ENCODE data around the gene SLC22A23.
A peak's percentile ranks its signal among the peaks of the same experiment; 100 is the strongest.
"Not testable (repeated sequence)": the region's sequence is repeated elsewhere in the genome, so short reads cannot be mapped to it uniquely, and the experiment has no call there.

SLC22A23 gene

GRCh38 chr6:3403238-3404173, 53.3 kb downstream of the SLC22A23 start:
- no peak for DNase-seq

GRCh38 chr6:3402310-3403237, 54.3 kb downstream of the SLC22A23 start:
- no peak for DNase-seq

GRCh38 chr6:3400162-3400561, 56.7 kb downstream of the SLC22A23 start:
- no peak for DNase-seq

GRCh38 chr6:3398755-3399696, 57.8 kb downstream of the SLC22A23 start:
- DNase-seq = no peak

GRCh38 chr6:3398165-3398562, 58.7 kb downstream of the SLC22A23 start:
- no peak for DNase-seq

DNA sequence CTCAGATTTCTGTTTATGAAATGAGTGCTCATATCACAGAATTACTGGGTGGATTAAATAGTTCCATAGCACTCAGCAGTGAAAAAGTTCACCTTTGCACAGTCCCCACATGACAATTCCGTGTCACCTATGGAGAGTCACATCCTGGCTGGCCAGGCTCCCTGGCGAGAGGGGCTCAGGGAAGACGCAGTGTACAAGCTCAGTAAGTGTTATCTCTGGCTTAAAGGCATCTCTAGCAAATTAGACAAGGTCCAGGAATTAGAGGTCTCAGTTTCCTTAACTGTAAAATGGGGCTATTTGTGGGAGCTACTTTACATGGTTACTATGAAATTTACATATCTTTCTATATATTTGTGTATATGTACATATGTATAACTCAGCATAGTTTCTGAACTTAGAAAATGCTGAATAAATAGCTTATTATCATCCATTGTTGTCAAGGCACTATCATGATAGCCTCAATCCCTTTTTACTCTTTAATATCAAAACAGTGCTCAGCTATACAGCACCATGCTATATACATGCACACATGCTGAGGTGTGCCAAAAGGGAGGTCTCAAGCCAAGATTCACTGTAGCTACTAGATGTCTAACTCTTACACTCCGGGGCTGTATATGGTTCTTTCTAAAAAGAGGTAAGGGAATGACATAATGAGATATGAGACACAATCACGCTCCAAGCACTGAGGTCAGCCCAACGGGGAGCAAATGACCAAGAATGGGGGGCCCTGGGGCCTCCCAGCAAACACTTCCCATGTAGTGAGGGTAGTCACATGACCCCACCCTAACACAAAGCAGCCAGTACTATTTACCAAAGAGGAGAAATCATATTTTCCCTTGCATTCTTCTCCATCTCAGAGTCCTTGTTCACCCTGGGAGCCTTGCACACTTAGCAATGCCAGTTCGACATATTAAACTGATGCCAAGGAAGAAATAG, 59.4 kb downstream of the SLC22A23 start:
- no peak for DNase-seq

DNA sequence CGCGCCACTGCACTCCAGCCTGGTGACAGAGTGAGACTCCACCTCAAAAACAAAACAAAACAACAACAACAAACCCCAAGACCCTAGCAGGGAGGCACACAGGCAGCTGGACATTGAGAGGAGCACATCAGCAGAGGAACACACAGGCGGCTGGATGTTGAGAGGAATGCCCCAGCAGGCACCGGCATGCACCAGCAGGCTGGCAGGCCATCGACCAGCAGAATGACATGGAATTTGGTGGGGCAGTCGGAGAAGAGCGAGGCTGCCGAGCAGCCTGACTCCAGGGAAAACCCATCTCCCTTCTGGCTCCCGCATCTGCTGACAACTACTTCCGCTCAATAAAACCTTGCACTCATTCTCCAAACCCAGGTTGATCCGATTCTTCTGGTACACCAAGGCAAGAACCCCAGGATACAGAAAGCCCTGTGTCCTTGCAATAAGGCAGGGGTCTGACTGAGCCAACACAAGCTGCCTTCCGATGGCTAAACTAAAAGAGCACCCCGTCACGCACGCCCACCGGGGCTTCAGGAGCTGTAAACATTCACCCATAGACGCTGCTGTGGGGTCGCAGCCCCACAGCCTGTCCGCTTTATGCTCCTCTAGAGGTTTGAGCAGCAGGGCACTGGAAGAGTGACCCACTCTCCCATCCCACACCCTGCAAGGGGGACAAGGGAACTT, 60.2 kb downstream of the SLC22A23 start:
- DNase-seq = no peak

DNA sequence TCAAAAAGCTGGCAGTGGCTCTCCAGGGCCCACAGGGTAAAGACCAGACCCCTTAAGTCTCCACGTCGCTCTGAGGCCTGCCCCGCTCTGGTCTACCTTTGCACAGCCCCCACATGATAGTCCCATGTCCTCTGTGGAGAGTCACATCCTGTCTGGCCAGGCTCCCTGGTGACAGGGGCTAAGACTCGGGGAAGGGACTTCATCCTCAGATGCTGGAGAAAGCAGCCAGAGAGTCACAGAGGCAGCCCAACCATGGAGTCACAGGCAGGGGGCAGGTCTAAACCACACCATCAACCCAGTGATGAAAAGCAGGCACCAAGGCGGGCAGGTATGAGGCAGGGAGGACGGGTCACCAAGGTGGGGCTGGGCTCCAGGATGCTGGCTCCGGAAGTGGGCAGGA, 62.2 kb downstream of the SLC22A23 start:
- DNase-seq = no peak

GRCh38 chr6:3393836-3394202, 63.0 kb downstream of the SLC22A23 start:
- DNase-seq = peak; percentile 47

GRCh38 chr6:3392930-3393835, 63.7 kb downstream of the SLC22A23 start:
- no peak for DNase-seq

DNA sequence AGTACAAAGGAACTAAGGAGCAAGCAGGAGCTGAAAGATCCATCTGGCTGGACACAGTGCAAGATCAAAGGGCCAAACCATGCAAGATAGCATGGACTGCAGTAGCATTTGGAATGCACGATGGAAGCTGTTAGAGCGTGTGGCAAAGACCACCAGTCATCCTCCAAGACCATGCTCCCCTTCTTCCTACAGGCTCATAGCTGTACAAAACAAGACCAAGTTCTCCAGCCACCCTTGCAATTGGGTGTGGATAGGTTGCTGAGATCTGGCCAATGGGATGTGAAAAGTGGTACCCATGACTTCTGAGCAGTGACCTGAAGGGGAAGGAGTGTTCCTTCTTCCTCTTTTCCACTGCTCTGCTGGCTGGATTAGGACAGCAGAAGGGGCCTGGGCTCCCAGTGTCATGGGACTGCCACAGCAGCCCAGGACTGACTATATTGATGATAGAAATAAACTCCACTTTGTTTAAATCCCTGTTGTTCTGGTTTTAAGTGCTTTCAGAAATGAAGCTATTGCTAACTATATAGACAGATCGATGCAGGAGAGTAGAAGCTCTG, 64.9 kb downstream of the SLC22A23 start:
- no peak for DNase-seq

DNA sequence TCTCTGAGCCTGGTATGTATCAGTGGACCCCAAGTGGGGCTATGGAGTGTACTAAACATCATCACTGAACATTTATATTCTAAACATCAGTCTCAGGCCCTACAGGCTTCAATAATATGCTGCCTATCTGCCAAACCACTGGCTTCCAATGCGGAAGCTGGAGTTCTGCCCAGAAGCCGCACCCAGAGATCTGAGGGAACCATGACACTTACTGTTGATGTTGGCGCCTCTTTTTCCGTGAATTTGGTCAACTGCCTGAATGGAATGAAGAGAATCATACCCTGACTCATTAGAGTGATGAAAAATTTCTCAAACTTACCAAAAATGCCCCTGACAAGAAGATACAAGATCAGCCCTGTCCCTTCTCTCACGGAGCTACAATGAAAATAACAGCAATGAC, 66.2 kb downstream of the SLC22A23 start:
- no peak for DNase-seq

DNA sequence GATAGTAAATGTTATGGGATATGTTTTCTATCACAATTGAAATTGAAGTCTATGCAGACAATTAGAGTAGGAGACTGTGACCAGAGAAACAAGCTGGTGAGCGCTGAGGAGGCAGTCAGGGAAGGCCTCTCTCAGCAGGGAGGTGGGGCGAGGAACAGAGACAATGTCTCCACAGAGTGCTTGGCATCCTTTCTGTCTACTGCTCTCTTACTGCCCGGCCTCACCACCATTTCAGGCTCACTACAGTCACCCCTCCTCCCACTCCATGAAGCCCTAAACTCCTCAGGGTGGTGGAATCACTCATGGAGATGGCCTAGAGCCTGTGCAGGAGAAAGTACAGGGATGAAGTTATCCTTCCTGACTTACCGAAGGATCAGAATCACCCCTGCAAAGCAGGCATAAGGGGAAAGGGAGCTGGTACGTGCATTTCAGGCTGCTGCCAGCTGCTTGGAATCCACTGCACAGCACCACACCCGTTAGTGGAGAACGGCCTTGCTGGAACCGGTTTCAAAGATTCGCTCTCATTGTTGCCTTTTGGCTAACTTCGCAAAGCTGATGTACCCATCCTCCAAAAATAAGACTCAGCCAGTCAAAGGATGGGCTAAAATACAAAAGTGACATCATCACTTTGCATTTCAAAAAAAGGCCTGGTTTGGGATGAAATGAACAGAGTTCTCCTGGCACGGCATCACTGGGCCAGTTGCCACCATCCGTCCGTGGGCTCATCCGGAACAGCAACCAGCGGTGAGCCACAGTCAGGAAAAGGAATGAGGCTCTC, 67.3 kb downstream of the SLC22A23 start:
- DNase-seq = no peak

DNA sequence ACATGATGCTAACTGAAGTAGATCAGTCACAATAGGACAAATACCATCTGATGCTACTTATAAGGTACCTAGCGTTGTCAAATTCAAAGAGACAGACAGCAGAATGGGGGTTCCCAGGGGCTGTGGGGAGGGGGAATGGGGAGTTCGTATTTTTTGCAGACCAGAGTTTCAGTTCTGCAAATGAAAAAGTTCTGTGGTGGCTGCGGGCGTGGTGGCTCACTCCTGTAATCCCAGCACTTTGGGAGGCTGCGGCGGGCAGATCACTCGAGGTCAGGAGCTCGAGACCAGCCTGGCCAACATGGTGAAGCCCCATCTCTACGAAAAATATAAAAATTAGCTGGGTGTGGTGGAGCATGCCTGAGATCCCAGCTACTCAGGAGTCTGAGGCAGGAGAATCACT, 68.1 kb downstream of the SLC22A23 start:
- no peak for DNase-seq

DNA sequence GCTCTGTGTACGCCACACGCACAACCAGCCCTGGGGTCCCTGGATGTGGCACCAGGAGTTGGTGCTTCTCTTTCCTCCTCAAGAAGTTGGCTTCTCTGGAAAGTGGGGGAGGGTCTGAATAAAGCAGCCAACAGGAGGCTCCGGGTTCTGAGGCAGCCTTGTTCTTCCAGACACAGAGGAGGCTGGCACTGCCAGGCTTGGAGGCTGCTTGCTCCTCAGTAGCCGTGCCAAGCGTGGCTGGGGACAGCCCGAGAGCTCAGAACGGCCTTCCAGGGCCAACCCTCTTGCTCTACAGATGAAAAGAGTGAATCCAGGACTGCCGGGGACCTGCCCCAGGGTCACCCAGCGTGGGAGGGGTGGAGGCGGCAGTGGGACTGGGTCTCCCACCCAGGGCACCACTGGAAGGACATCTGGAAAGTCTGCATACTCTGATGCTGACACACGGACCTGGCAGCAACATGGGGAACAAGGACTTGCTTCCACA, 70.4 kb downstream of the SLC22A23 start:
- no peak for DNase-seq

DNA sequence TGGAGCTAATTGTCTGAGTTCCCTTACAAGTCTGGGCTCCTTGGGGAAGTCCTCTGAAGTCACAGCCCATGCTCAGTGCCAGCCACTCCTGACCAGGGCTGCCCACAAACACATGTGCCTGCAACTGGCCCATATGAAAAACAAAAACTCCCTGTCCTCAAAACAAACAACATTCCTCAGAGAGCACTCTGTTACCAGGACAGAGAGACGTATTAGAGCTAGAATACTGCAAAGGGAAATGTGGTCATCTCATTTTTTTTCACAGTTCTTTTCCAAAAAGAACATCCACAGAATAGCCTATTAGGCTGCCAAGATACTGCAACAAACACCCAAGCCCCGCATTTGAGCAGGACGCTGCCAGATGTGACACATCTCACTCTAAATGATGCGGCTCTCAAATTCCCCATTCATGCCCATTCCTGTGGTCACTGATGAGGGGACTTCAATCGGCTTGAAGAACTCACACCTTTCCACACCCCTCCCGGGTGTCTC, 71.1 kb downstream of the SLC22A23 start:
- no peak for DNase-seq

DNA sequence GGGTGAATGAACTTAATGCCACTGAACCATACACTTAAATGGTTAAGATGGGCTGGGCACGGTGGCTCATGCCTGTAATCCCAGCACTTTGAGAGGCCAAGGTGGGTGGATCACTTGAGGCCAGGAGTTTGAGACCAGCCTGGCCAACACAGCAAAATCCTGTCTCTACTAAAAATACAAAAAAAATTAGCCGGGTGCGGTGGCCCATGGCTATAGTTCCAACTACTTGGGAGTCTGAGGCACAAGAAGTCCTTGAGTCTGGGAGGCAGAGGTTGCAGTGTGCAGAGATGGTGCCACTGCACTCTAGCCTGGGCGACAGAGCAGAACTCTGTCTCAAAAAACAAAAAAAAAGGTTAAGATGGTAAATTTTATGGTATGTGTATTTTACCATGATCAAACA, 71.7 kb downstream of the SLC22A23 start:
- DNase-seq = not testable (repeated sequence)

All from NCI-H774 (cell line).